Peyer's patch (tissue), 4 donors: ENCODE results near the gene CCDC149. TPM values are rescaled to one million over a fixed set of nuclear protein-coding genes. Genes with fewer than 3 reads are reported as not detected.

Experiments
- DNase-seq, 3 donors: peaks; one replicate each; pipeline ENCODE4 v3.0.0-alpha.2; 2017 to 2019
- H3K27ac ChIP-seq, 4 donors: fragments of 200-600 bp; sonication (generic); one replicate each; pipeline ENCODE4 v1.5.1; 2016 to 2019
- H3K27me3 ChIP-seq, 2 donors: fragments of 200-600 bp; sonication (generic); one replicate each; pipeline ENCODE4 v1.5.1; 2019
- H3K36me3 ChIP-seq, 3 donors: fragments of 200-600 bp; sonication (generic); one replicate each; pipeline ENCODE4 v1.5.1; 2016 to 2019
- H3K4me1 ChIP-seq, 4 donors: fragments of 200-600 bp; sonication (generic); one replicate each; pipeline ENCODE4 v1.5.1; 2016 to 2019
- H3K4me3 ChIP-seq, 4 donors: fragments of 200-600 bp; sonication (generic); 1 replicate in 3 of 4; 2 replicates in 1 of 4; pipeline ENCODE4 v1.5.1; 2016 to 2019; ENCODE audit warnings: mild to moderate bottlenecking in 1 of 4
- H3K9me3 ChIP-seq, 4 donors: fragments of 200-600 bp; sonication (generic); one replicate each; pipeline ENCODE4 v1.5.1; 2016 to 2019; ENCODE audit warnings: mild to moderate bottlenecking in 1 of 4
- POLR2A ChIP-seq, 2 donors: fragments of 450-650 bp; IDR thresholded peaks; one replicate each; pipeline ENCODE4 v1.5.1; 2017; ENCODE audit warnings: antibody characterized with exemption in 2 of 2, mild to moderate bottlenecking in 2 of 2, moderate library complexity in 2 of 2
- total RNA-seq, 4 donors: library from RNA; depleted of rRNA; stranded (reverse); fragments of >200 nt; gene quantifications; one replicate each; pipeline ENCODE4 v1.1.0, GENCODE V29; 2016
- TF ChIP-seq, protein P1 (sequence below), 6 experiments: fragments of 450-650 bp in 4 of 6; fragments of 200-600 bp in 2 of 6; sonication (generic) in 1 of 6; IDR thresholded peaks; one replicate each; pipeline ENCODE4 v1.5.1; 2017 to 2019; ENCODE audit warnings: antibody characterized with exemption in 6 of 6, mild to moderate bottlenecking in 3 of 6, moderate library complexity in 1 of 6

CCDC149 gene
- total RNA-seq, 4 donors from 2014 or later = 4.2 to 32.2 (median 6.4) TPM

DNA sequence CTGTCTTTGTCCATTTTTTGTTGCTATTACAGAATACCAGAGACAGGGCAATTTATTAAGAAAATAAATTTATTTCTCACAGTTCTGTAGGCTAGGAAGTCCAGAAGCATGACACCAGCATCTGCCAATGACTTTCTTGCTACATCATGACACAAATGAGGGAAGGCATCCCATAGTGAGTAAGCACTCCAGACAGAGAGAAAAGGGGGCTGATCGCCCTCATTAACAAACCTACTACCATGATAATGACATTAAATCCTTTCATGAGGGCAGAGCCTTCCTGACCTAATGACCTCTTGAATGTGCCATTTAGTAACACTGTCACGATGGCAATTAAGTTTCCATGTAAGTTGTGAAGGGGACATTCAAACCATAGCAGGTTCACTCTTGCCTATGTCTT is 20.1 kb downstream of the CCDC149 start:
- Histone ChIP-seq H3K9me3 (no peaks in the 10 kb centered on the region), H3K27me3 (no peaks in the 10 kb centered on the region), H3K4me3 (no peak overlapping the region), H3K36me3 (no peaks in the 10 kb centered on the region), H3K4me1 (peaks cover 0 to 5% (median 0%) of the 10 kb centered on the region in 4 donors), H3K27ac (no peak overlapping the region)
- DNase-seq = no peak
- TF ChIP-seq, protein P1, sequence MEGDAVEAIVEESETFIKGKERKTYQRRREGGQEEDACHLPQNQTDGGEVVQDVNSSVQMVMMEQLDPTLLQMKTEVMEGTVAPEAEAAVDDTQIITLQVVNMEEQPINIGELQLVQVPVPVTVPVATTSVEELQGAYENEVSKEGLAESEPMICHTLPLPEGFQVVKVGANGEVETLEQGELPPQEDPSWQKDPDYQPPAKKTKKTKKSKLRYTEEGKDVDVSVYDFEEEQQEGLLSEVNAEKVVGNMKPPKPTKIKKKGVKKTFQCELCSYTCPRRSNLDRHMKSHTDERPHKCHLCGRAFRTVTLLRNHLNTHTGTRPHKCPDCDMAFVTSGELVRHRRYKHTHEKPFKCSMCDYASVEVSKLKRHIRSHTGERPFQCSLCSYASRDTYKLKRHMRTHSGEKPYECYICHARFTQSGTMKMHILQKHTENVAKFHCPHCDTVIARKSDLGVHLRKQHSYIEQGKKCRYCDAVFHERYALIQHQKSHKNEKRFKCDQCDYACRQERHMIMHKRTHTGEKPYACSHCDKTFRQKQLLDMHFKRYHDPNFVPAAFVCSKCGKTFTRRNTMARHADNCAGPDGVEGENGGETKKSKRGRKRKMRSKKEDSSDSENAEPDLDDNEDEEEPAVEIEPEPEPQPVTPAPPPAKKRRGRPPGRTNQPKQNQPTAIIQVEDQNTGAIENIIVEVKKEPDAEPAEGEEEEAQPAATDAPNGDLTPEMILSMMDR (IDR thresholded peaks at IDR 0.05) = no peak
- no peak for TF ChIP-seq POLR2A (IDR thresholded peaks at IDR 0.05)

GRCh38 chr4:24892278-24892677 is 20.6 kb downstream of the CCDC149 start:
- Histone ChIP-seq H3K9me3 (no peaks in the 10 kb centered on the region), H3K27ac (no peak overlapping the region), H3K4me1 (peaks cover 0 to 5% (median 0%) of the 10 kb centered on the region in 4 donors), H3K27me3 (no peaks in the 10 kb centered on the region), H3K4me3 (no peak overlapping the region), H3K36me3 (no peaks in the 10 kb centered on the region)
- no peak for DNase-seq
- TF ChIP-seq, protein P1 (IDR thresholded peaks at IDR 0.05) = no peak
- TF ChIP-seq POLR2A (IDR thresholded peaks at IDR 0.05) = no peak

GRCh38 chr4:24890561-24891126 is 22.2 kb downstream of the CCDC149 start:
- Histone ChIP-seq H3K4me1 (no peaks in the 10 kb centered on the region), H3K36me3 (no peaks in the 10 kb centered on the region), H3K4me3 (no peak overlapping the region), H3K27me3 (no peaks in the 10 kb centered on the region), H3K9me3 (no peaks in the 10 kb centered on the region), H3K27ac (no peak overlapping the region)
- TF ChIP-seq, protein P1 (IDR thresholded peaks at IDR 0.05) = no peak
- TF ChIP-seq POLR2A (IDR thresholded peaks at IDR 0.05) = no peak
- no peak for DNase-seq

- no peak for TF ChIP-seq POLR2A (IDR thresholded peaks at IDR 0.05)
- TF ChIP-seq, protein P1 (IDR thresholded peaks at IDR 0.05) = no peak
- H3K36me3 ChIP-seq = no peaks in the 10 kb centered on the region
Observed at GRCh38 chr4:24889991-24890390, 22.9 kb downstream of the CCDC149 start.

GRCh38 chr4:24888475-24889344 is 24.1 kb downstream of the CCDC149 start:
- no peak overlapping the region for H3K27ac ChIP-seq
- H3K9me3 ChIP-seq = no peaks in the 10 kb centered on the region
- no peaks in the 10 kb centered on the region for H3K4me1 ChIP-seq
- no peaks in the 10 kb centered on the region for H3K27me3 ChIP-seq
- TF ChIP-seq POLR2A (IDR thresholded peaks at IDR 0.05) = no peak
- TF ChIP-seq, protein P1 (IDR thresholded peaks at IDR 0.05) = no peak
- no peaks in the 10 kb centered on the region for H3K36me3 ChIP-seq
- no peak for DNase-seq
- H3K4me3 ChIP-seq = no peak overlapping the region

More at GRCh38 chr4:24889991-24890390, 22.9 kb downstream of the CCDC149 start:
- no peak overlapping the region for H3K4me3 ChIP-seq
- H3K27ac ChIP-seq = no peak overlapping the region
- H3K4me1 ChIP-seq = no peaks in the 10 kb centered on the region
- H3K27me3 ChIP-seq = no peaks in the 10 kb centered on the region
- H3K9me3 ChIP-seq = no peaks in the 10 kb centered on the region
- no peak for DNase-seq
